OCI-LY7 (cell line): ENCODE data around the gene UBE2U. TPM values are rescaled to one million over a fixed set of nuclear protein-coding genes. Genes with fewer than 3 reads are reported as not detected.

ENCODE experiments used
- BruUV-seq: library from RNA; stranded (reverse); fragments of 400-500 nt; replicated peaks from 2 replicates; lab custom pipeline; 2021; lab: Mats Ljungman, UMichigan
- CTCF ChIA-PET: fragments of 300-600 bp; sonication (Branson Sonifier 250); formaldehyde crosslinking; loops from one replicate; lab custom pipeline; 2022; ENCODE audit warnings: antibody characterized with exemption; ENCODE audit not compliant: unreplicated experiment; lab: Charles Lee
- POLR2A ChIA-PET: fragments of 300-600 bp; sonication (Branson Sonifier 250); formaldehyde crosslinking; loops from one replicate; lab custom pipeline; 2022; ENCODE audit warnings: antibody characterized with exemption; lab: Charles Lee
- DNase-seq: peaks from one replicate; pipeline ENCODE4 v3.0.0-alpha.2; 2015; ENCODE audit warnings: low spot score
- H2AFZ ChIP-seq: fragments of 200-600 bp; sonication (generic), shearing (Covaris generic); 2 replicates; pipeline ENCODE4 v1.6.1; 2014; ENCODE audit warnings: mild to moderate bottlenecking, antibody characterized with exemption, low read length, moderate library complexity
- H3K27ac ChIP-seq: fragments of 200-600 bp; sonication (generic); 2 replicates; pipeline ENCODE4 v1.5.1; 2014; ENCODE audit warnings: mixed run types, low read depth, mild to moderate bottlenecking, moderate library complexity, low read length, inconsistent platforms; ENCODE audit not compliant: poor library complexity, severe bottlenecking
- H3K36me3 ChIP-seq: fragments of 200-600 bp; sonication (generic); 2 replicates; pipeline ENCODE4 v1.6.1; 2014; ENCODE audit warnings: mild to moderate bottlenecking, antibody characterized with exemption, low read length, moderate library complexity, mixed read lengths; ENCODE audit not compliant: insufficient read depth
- H3K4me1 ChIP-seq: fragments of 200-600 bp; sonication (generic); 2 replicates; pipeline ENCODE4 v1.5.1; 2014; ENCODE audit warnings: mild to moderate bottlenecking, low read length; ENCODE audit not compliant: insufficient read depth, poor library complexity, severe bottlenecking
- H3K4me2 ChIP-seq: fragments of 200-600 bp; sonication (generic); 2 replicates; pipeline ENCODE4 v1.6.1; 2014; ENCODE audit warnings: mild to moderate bottlenecking, low read length
- H3K4me3 ChIP-seq: fragments of 200-600 bp; sonication (generic); 2 replicates; pipeline ENCODE4 v1.5.1; 2014; ENCODE audit warnings: mild to moderate bottlenecking, low read depth, low read length; ENCODE audit not compliant: poor library complexity, severe bottlenecking
- H3K79me2 ChIP-seq: fragments of 200-600 bp; sonication (generic); 2 replicates; pipeline ENCODE4 v1.6.1; 2016; ENCODE audit warnings: low read depth, mild to moderate bottlenecking, low read length, moderate library complexity, mixed read lengths; ENCODE audit not compliant: insufficient read depth
- H3K9me2 ChIP-seq: fragments of 200-600 bp; sonication (generic); 2 replicates; pipeline ENCODE4 v1.6.1; 2016; ENCODE audit warnings: mild to moderate bottlenecking, low read length, mixed read lengths; ENCODE audit not compliant: insufficient read depth
- H3K9me3 ChIP-seq: fragments of 200-600 bp; sonication (generic); 2 replicates; pipeline ENCODE4 v1.6.1; 2014; ENCODE audit warnings: mild to moderate bottlenecking, mixed run types, low read length, mixed read lengths
- H4K20me1 ChIP-seq: fragments of 200-600 bp; sonication (generic); 2 replicates; pipeline ENCODE4 v1.6.1; 2014; ENCODE audit warnings: mild to moderate bottlenecking, antibody characterized with exemption, low read length, moderate library complexity, mixed read lengths; ENCODE audit not compliant: insufficient read depth
- EZH2phosphoT487 ChIP-seq: fragments of 200-600 bp; sonication (generic); IDR thresholded peaks from 2 replicates; pipeline ENCODE4 v1.6.1; 2018; ENCODE audit warnings: low read depth, borderline replicate concordance, mild to moderate bottlenecking, mixed run types, antibody characterized with exemption, low read length, moderate library complexity, mixed read lengths
- intact Hi-C: fragments of 100-400 bp; cut with micrococcal nuclease; formaldehyde crosslinking; loops from one replicate; pipeline ENCODE4 v1.10.0; 2022; ENCODE audit not compliant: unreplicated experiment
- total RNA-seq, 2 experiments: library from RNA; depleted of rRNA in 1 of 2; stranded (reverse); fragments of >200 nt in 1 of 2; shearing (Covaris generic) in 1 of 2; gene quantifications; 2 replicates each; pipeline ENCODE4 v1.2.3, GENCODE V29; 2014 to 2022
- TF ChIP-seq, protein P1 (sequence below): fragments of 200-600 bp; sonication (generic); conservative IDR thresholded peaks from 2 replicates; pipeline ENCODE4 v1.5.1; 2014; ENCODE audit warnings: mild to moderate bottlenecking, antibody characterized with exemption, low read length, moderate library complexity, mixed read lengths

UBE2U gene
- total RNA-seq, 2 experiments from 2014 or later = not detected

DNA sequence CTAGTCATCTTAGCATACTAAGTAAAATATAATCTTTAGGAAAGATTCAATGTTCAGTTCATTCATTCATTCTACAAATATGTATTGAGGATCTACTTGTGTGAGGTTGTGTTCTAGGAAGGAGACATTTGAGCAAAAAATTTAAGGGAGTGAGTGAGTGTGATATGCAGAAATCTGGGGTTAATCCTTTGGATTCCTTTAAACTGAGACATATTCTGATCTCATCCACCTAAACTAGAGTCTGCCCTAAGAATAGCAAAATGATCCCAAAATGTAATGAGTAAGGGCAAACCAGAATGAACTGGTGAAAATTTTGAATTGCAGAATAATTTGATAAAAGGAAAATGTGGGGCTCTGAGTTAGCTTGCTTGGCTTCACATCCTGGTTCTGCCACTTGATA is 8.6 kb downstream of the UBE2U start:
- Histone ChIP-seq H3K4me2 (no peak overlapping the region), H3K27ac (no peak overlapping the region), H3K4me1 (no peaks in the 10 kb centered on the region), H3K4me3 (no peak overlapping the region), H3K9me2 (no peaks in the 10 kb centered on the region), H4K20me1 (no peaks in the 10 kb centered on the region), H3K79me2 (no peaks in the 10 kb centered on the region), H3K36me3 (no peaks in the 10 kb centered on the region), H3K9me3 (no peaks in the 10 kb centered on the region), H2AFZ (no peak overlapping the region)
- BruUV-seq = no TSS peak
- ChIA-PET CTCF (no interaction called here), POLR2A (no interaction called here)
- TF ChIP-seq EZH2phosphoT487 = no peak
- TF ChIP-seq, protein P1, sequence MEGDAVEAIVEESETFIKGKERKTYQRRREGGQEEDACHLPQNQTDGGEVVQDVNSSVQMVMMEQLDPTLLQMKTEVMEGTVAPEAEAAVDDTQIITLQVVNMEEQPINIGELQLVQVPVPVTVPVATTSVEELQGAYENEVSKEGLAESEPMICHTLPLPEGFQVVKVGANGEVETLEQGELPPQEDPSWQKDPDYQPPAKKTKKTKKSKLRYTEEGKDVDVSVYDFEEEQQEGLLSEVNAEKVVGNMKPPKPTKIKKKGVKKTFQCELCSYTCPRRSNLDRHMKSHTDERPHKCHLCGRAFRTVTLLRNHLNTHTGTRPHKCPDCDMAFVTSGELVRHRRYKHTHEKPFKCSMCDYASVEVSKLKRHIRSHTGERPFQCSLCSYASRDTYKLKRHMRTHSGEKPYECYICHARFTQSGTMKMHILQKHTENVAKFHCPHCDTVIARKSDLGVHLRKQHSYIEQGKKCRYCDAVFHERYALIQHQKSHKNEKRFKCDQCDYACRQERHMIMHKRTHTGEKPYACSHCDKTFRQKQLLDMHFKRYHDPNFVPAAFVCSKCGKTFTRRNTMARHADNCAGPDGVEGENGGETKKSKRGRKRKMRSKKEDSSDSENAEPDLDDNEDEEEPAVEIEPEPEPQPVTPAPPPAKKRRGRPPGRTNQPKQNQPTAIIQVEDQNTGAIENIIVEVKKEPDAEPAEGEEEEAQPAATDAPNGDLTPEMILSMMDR = no peak
- intact Hi-C loops = no loop called here
- DNase-seq = no peak

DNA sequence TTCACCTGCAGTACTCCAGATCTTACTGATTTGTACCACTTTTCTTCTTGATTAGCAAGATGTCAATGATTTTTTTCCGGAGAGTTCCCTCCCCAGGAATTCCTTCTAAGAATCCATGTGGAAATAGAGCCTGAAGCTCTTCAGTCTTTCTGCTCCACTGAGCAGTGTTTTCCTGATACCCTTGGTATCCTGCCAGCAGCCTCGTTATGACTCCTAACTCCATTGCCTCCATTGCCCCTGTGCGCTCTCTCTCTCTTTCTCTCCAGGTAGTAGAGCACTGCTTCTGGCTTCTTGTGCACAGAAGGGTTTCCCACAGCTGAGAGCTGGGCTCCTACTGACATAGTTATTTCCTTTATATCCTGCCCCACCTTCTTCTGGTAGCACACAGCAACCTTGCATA is 12.2 kb downstream of the UBE2U start:
- TF ChIP-seq, protein P1 = no peak
- no peak for TF ChIP-seq EZH2phosphoT487
- H4K20me1 ChIP-seq = no peaks in the 10 kb centered on the region
- no peak overlapping the region for H3K4me2 ChIP-seq
- ChIA-PET CTCF (no interaction called here), POLR2A (interaction anchor here (0.6 kb wide), 1 partner anchor 1241 kb away, joined by 3 read pairs; no protein-coding TSS in a partner anchor)
- H3K36me3 ChIP-seq = no peaks in the 10 kb centered on the region
- intact Hi-C loops = no loop called here
- no peak overlapping the region for H2AFZ ChIP-seq
- no peaks in the 10 kb centered on the region for H3K9me3 ChIP-seq
- no peak overlapping the region for H3K27ac ChIP-seq
- no peak for DNase-seq
- H3K4me3 ChIP-seq = no peak overlapping the region
- no peaks in the 10 kb centered on the region for H3K9me2 ChIP-seq
- BruUV-seq = no TSS peak
- no peaks in the 10 kb centered on the region for H3K79me2 ChIP-seq
- no peaks in the 10 kb centered on the region for H3K4me1 ChIP-seq

DNA sequence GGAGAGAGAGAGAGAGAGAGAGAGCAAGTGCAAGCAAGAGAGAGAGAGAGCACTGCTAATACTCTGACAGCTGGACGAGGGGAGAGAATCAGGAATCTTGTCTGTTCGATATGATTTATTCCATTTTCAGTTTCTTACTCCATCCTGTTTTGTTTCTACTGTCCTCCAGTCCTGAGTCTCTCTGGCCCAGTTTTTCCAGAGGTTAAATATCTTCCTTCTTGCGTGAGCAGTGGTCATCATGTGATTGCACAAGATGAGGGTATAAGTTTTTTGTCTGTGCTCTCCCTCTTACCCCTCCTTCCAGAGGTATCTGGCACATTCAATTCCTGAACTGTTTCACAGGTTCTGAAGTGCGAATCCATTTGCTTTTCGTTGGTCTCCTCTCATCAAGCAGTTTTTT is 16.8 kb downstream of the UBE2U start:
- Histone ChIP-seq H3K9me3 (no peaks in the 10 kb centered on the region), H3K4me3 (no peak overlapping the region), H3K9me2 (no peaks in the 10 kb centered on the region), H4K20me1 (no peaks in the 10 kb centered on the region), H3K36me3 (no peaks in the 10 kb centered on the region), H3K27ac (no peak overlapping the region), H3K79me2 (no peaks in the 10 kb centered on the region), H3K4me1 (no peaks in the 10 kb centered on the region), H2AFZ (no peak overlapping the region), H3K4me2 (no peak overlapping the region)
- BruUV-seq = no TSS peak
- TF ChIP-seq EZH2phosphoT487 = no peak
- TF ChIP-seq, protein P1 = no peak
- ChIA-PET POLR2A (no interaction called here), CTCF (no interaction called here)
- intact Hi-C loops = no loop called here
- DNase-seq = no peak
